ENCODE results near the gene PSMD1. TPM values are rescaled to one million over a fixed set of nuclear protein-coding genes. Genes with fewer than 3 reads are reported as not detected.

The PSMD1 gene
- total RNA-seq, 1 experiment from 2014 or later, result 133 TPM

DNA sequence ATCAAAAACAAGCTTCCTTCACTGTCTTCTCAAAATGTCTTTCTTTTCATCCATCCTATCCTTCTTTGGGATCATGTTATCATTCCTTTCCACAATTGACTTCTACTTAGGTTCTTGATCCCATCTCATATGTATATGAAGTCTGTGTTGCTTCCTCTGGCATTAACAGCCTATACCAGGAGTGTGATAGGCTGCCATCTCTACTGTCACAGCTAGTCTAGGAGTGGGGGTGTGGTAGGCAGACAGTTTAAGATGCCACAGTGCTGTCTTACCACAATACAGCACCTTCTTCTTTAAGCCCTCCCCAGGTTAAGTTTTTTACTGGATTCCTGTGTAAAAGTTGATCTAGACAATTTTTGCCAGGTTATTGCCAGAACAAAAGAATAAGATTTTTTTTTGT lies 71.9 kb downstream of the PSMD1 start:
- Histone ChIP-seq H3K4me2 (ENCODE audit: low read length) (no peak overlapping the region), H3K4me3 (replicated peaks in 1 of 2; ENCODE audit: low read depth in 1 of 2, low read length in 2 of 2) (no peak overlapping the region), H2AFZ (ENCODE audit: low read depth, low read length, poor library complexity, severe bottlenecking) (no peak overlapping the region), H3K4me1 (ENCODE audit: control insufficient read depth in 1 of 2, insufficient read depth in 2 of 2, low read length in 2 of 2) (no peaks in the 10 kb centered on the region), H4K20me1 (ENCODE audit: insufficient read depth) (peaks cover 4% of the 10 kb centered on the region; the same call in 1 of the 2 replicates), H3K36me3 (ENCODE audit: control insufficient read depth in 1 of 2, insufficient read depth in 2 of 2, low read length in 2 of 2) (no peaks in the 10 kb centered on the region), H3K9me3 (ENCODE audit: control insufficient read depth in 1 of 2, insufficient read depth in 1 of 2, low read depth in 1 of 2, low read length in 2 of 2) (no peaks in the 10 kb centered on the region), H3K27ac (ENCODE audit: low read depth, low read length) (no peak overlapping the region), H3K27me3 (ENCODE audit: insufficient read depth, low read length) (no peaks in the 10 kb centered on the region), H3K79me2 (ENCODE audit: insufficient read depth, low read length) (peaks cover 39% of the 10 kb centered on the region), H3K9ac (ENCODE audit: low read length) (no peak overlapping the region), H3K9me2 (ENCODE audit: insufficient read depth) (no peaks in the 10 kb centered on the region)
- BruUV-seq (replicated peaks), result no TSS peak
- ChIA-PET RAD21 (ENCODE audit: low non-redundant PET in 1 of 2, low total read pairs in 2 of 2, uncharacterized antibody in 2 of 2, unreplicated experiment in 2 of 2) (no interaction called here), POLR2A (interaction anchor here (1.5 kb wide), 1 partner anchor 16 kb away, joined by 3 read pairs; no protein-coding TSS in a partner anchor), CTCF (no interaction called here)
- ATAC-seq, result no peak
- intact Hi-C loops (cut with micrococcal nuclease), result no loop called here
- no peak for DNase-seq (ENCODE audit: low read depth, low spot score)
- TF ChIP-seq POLR2AphosphoS5 (IDR thresholded peaks at IDR 0.05; ENCODE audit: low read depth, low read length) (no peak), SRF (IDR thresholded peaks at IDR 0.05; ENCODE audit: low read depth) (no peak), ZNF274 (IDR thresholded peaks at IDR 0.05; ENCODE audit: low read depth, low read length) (no peak), EZH2phosphoT487 (IDR thresholded peaks at IDR 0.05; ENCODE audit: borderline replicate concordance) (no peak), ZFX (IDR thresholded peaks at IDR 0.05) (no peak)
- TF ChIP-seq, protein P1, sequence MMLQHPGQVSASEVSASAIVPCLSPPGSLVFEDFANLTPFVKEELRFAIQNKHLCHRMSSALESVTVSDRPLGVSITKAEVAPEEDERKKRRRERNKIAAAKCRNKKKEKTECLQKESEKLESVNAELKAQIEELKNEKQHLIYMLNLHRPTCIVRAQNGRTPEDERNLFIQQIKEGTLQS (IDR thresholded peaks at IDR 0.05), result no peak

DNA sequence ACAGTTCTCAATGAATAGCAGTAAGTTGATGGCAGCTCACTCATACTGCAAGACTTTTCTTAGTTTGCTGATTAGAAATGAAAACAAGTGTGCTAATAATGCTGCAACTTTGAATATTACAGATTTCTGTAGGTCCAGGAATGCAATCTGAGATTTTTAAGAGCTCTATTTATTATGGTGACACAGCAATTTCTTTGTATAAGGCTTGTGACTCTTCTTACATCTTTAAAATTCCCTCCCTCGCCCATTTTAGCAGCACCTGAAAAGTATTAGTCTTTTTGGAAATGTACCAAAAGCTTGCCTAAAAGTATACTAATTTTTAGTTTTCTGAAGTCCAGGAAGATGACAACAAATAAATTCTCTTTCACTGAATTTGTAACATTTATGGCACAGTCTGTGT lies 72.5 kb downstream of the PSMD1 start:
- CTCF ChIA-PET, result interaction anchor here (0.9 kb wide), 1 partner anchor 12 kb away, joined by 3 read pairs; no protein-coding TSS in a partner anchor
- TF ChIP-seq FOSL1 (IDR thresholded peaks at IDR 0.05; ENCODE audit: low read depth), result no peak
- TF ChIP-seq ZFX (IDR thresholded peaks at IDR 0.05), result no peak
- no peak for TF ChIP-seq SIN3A (IDR thresholded peaks at IDR 0.05; ENCODE audit: low read depth)
- TF ChIP-seq TCF7L2 (IDR thresholded peaks at IDR 0.05; ENCODE audit: borderline replicate concordance, extremely low read depth, insufficient read depth, insufficient read length), result no peak
- TF ChIP-seq SP1 (IDR thresholded peaks at IDR 0.05; ENCODE audit: low read depth), result no peak
- TF ChIP-seq EZH2 (IDR thresholded peaks at IDR 0.05), result no peak
- TF ChIP-seq YY1 (IDR thresholded peaks at IDR 0.05; ENCODE audit: extremely low read depth, insufficient replicate concordance, low read depth, low read length), result no peak
- no peak for TF ChIP-seq JUND (IDR thresholded peaks at IDR 0.05)
- TF ChIP-seq, protein P1 (IDR thresholded peaks at IDR 0.05), result no peak
- TF ChIP-seq CEBPB (IDR thresholded peaks at IDR 0.05; ENCODE audit: low read depth), result no peak
- TF ChIP-seq POLR2A (IDR thresholded peaks at IDR 0.05; ENCODE audit: borderline replicate concordance, extremely low read depth, insufficient read depth, insufficient read length), result no peak
- no peak for TF ChIP-seq ZBTB33 (IDR thresholded peaks at IDR 0.05; ENCODE audit: extremely low read depth, insufficient replicate concordance, low read length)
- no peak for TF ChIP-seq RAD21 (IDR thresholded peaks at IDR 0.05; ENCODE audit: low read depth)

More for the DNA sequence above, 72.5 kb downstream of the PSMD1 start:
- no peaks in the 10 kb centered on the region for H3K9me2 ChIP-seq (ENCODE audit: insufficient read depth)
- no peak for ATAC-seq
- H3K9me3 ChIP-seq (ENCODE audit: control insufficient read depth in 1 of 2, insufficient read depth in 1 of 2, low read depth in 1 of 2, low read length in 2 of 2), result no peaks in the 10 kb centered on the region
- no peak overlapping the region for H3K27ac ChIP-seq (ENCODE audit: low read depth, low read length)
- no peaks in the 10 kb centered on the region for H3K4me1 ChIP-seq (ENCODE audit: control insufficient read depth in 1 of 2, insufficient read depth in 2 of 2, low read length in 2 of 2)
- H2AFZ ChIP-seq (ENCODE audit: low read depth, low read length, poor library complexity, severe bottlenecking), result no peak overlapping the region
- H3K79me2 ChIP-seq (ENCODE audit: insufficient read depth, low read length), result peaks cover 42% of the 10 kb centered on the region
- intact Hi-C loops (cut with micrococcal nuclease), result no loop called here
- no TSS peak for BruUV-seq (replicated peaks)
- no peak overlapping the region for H3K4me2 ChIP-seq (ENCODE audit: low read length)
- DNase-seq (ENCODE audit: low read depth, low spot score), result no peak
- H3K9ac ChIP-seq (ENCODE audit: low read length), result no peak overlapping the region
- ChIA-PET RAD21 (ENCODE audit: low non-redundant PET in 1 of 2, low total read pairs in 2 of 2, uncharacterized antibody in 2 of 2, unreplicated experiment in 2 of 2) (no interaction called here), POLR2A (interaction anchor here (1.5 kb wide), 1 partner anchor 17 kb away, joined by 3 read pairs; no protein-coding TSS in a partner anchor)
- H4K20me1 ChIP-seq (ENCODE audit: insufficient read depth), result peaks cover 6% of the 10 kb centered on the region; the same call in 1 of the 2 replicates
- no peaks in the 10 kb centered on the region for H3K36me3 ChIP-seq (ENCODE audit: control insufficient read depth in 1 of 2, insufficient read depth in 2 of 2, low read length in 2 of 2)
- no peak overlapping the region for H3K4me3 ChIP-seq (replicated peaks in 1 of 2; ENCODE audit: low read depth in 1 of 2, low read length in 2 of 2)
- no peaks in the 10 kb centered on the region for H3K27me3 ChIP-seq (ENCODE audit: insufficient read depth, low read length)
